Limb (tissue), 2 donors: Measurements from ENCODE around the gene FSTL5.

Source experiments
- DNase-seq, 2 donors: peaks; one replicate each; pipeline ENCODE4 v3.0.0-alpha.2; 2016; ENCODE audit errors: extremely low spot score in 2 of 2

FSTL5 gene

DNA sequence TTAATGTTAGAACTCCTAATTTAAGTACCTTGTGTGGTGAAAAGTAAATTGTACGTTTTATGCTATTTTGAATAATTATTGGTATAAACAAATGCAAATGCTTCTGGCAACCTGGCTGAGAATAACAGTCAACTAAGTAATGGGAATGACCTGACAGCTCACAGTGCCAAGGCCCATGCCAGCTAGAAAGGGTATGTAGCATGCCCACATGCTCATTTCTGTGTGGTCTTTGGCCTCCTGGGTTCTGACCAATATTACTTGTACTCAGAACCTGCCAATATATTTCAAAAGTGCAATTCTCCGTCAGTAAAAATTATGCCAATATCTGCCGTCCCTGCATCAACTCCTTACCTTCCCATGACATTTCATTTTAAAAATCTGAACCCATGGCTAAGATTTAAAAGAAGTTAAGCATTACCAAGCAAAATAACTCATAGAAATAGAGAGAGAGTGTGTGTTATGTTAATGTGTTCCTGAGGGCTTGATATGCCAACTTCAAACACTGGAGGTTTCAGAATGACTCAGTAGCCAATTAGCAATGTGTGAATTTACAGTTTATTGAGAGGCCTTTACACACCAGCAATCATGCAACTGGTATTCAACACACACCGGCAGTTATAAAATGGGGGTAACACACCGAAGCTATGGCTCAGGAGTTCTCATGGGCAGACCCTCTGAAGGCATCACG is 820.8 kb downstream of the FSTL5 start:
- DNase-seq: no peak

DNA sequence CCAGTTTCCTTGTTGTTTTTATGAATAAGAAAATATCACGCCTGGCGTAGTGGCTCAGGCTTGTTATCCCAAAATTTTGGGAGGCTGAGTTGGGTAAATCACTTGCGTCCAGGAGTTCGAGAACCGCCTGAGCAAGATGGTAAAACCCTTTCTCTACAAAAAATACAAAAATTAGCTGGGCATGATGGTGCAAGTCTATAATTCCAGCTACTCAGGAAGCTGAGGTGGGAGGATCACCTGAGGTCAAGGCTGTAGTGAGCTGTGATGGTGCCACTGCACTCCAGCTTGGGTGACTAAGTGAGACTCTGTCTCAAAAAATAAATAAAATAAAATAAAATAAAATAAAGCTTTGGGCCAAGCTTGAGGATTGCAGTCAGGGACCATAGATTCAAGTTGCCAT is 827.2 kb downstream of the FSTL5 start:
- no peak for DNase-seq

DNA sequence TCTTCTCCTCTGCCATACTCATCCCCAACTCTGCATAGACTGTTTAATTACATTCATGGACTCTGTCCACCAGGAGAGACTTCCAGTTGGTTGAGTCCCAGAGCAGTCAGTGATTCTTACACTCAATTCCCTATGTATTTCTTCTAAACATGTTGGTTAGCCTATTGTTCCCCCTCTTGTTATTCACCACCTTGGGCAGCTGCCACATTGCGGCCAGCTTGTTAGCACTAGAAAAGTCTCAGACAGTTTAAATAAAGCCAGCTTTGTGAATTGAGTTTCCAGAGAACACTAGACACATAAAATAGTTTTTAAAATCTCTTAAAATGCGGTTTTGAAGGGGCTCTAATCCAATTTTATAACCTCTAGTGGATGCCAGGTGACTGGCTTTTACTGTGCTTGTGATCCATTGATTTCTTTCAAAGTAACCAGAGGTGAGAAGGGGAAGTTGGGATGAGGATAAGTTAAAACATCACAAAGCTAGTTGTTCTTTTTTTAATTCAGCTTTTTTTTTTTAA is 827.7 kb downstream of the FSTL5 start:
- peak in 1 of 2 donors; percentile 12 for DNase-seq
